ENCODE results near the gene RBM38. TPM values are rescaled to one million over a fixed set of nuclear protein-coding genes. Genes with fewer than 3 reads are reported as not detected.

The RBM38 gene
- total and polyA plus RNA-seq, 8 donors: 16.8 to 29.5 (median 19.9) TPM

DNA sequence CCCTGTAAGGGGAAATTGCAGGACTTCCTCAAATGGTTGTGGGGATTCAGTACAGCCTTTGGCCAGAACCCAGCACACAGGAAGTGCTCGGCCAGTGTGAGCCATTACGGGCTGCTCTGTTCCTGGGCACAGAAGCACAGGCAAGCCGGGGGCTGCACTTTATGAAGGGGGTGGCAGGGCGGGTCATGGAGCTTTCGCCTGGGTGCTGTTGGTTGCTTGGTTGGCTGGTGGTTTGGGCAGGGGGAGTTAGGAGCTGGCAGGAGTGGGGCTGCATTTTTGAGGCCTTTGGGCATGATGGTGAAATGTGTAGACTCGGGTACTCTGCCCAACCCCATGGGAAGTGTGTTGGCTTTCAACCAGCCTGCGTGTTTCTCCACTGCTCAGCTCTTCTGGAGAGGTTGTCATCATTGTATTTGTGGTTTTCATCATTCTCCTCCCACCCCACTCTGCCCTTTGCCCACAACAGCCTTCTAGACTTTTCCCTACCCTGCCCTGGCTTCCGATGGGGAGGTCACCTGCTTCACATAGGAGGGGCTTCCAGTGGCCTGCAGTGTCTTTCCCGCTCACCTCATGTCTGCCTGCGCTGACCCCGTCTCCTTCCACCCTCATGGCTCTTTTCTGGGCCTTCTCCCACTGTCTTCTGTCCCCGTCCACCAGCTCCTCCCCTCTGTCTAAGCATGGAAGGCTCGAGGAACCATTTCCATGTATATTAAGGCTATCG is 16.1 kb upstream of the RBM38 start:
- no peak for TF ChIP-seq CTCF (IDR thresholded peaks at IDR 0.05)
- peak; percentile 84 for ATAC-seq
- peak in 2 of 4 donors; percentile 80 to 86 for DNase-seq
- intact Hi-C loops (cut with DNase I): no loop called here
- Histone ChIP-seq H3K4me3 (peak overlapping the region in 1 of 2 donors; percentile 37), H3K27ac (peak overlapping the region; percentile 19 to 87), H3K27me3 (no peaks in the 10 kb centered on the region), H3K4me1 (peaks cover 0 to 28% of the 10 kb centered on the region in 2 donors), H3K9me3 (no peaks in the 10 kb centered on the region), H3K36me3 (peaks cover 0 to 95% of the 10 kb centered on the region in 2 donors)

- no peaks in the 10 kb centered on the region for H3K9me3 ChIP-seq
- peak in 1 of 4 donors; percentile 61 for DNase-seq
- no peak for TF ChIP-seq CTCF (IDR thresholded peaks at IDR 0.05)
- peak; percentile 38 for ATAC-seq
- intact Hi-C loops (cut with DNase I): no loop called here
- H3K27ac ChIP-seq: peak overlapping the region; percentile 19 to 87
- H3K36me3 ChIP-seq: peaks cover 0 to 95% of the 10 kb centered on the region in 2 donors
- H3K4me3 ChIP-seq: peak overlapping the region in 1 of 2 donors; percentile 37
- no peaks in the 10 kb centered on the region for H3K27me3 ChIP-seq
- H3K4me1 ChIP-seq: peaks cover 0 to 28% of the 10 kb centered on the region in 2 donors
Measured at GRCh38 chr20:57375652-57376230, 15.5 kb upstream of the RBM38 start.

GRCh38 chr20:57377350-57377749 is 13.8 kb upstream of the RBM38 start:
- no peaks in the 10 kb centered on the region for H3K27me3 ChIP-seq
- DNase-seq: peak in 1 of 4 donors; percentile 29
- no peak for ATAC-seq
- H3K4me3 ChIP-seq: no peak overlapping the region
- H3K36me3 ChIP-seq: peaks cover 0 to 80% of the 10 kb centered on the region in 2 donors
- intact Hi-C loops (cut with DNase I): no loop called here
- H3K27ac ChIP-seq: no peak overlapping the region
- H3K4me1 ChIP-seq: peaks cover 0 to 32% of the 10 kb centered on the region in 2 donors
- H3K9me3 ChIP-seq: no peaks in the 10 kb centered on the region
- no peak for TF ChIP-seq CTCF (IDR thresholded peaks at IDR 0.05)

- peak in 1 of 4 donors; percentile 48 for DNase-seq
Measured at GRCh38 chr20:57378107-57378506, 13.1 kb upstream of the RBM38 start.

More at GRCh38 chr20:57378107-57378506, 13.1 kb upstream of the RBM38 start:
- no peak overlapping the region for H3K27ac ChIP-seq
- no peaks in the 10 kb centered on the region for H3K9me3 ChIP-seq
- no peak overlapping the region for H3K4me3 ChIP-seq
- no peaks in the 10 kb centered on the region for H3K27me3 ChIP-seq
- peaks cover 0 to 73% of the 10 kb centered on the region in 2 donors for H3K36me3 ChIP-seq
- no peak for TF ChIP-seq CTCF (IDR thresholded peaks at IDR 0.05)
- intact Hi-C loops (cut with DNase I): no loop called here
- peaks cover 0 to 32% of the 10 kb centered on the region in 2 donors for H3K4me1 ChIP-seq
- no peak for ATAC-seq

Data from left lung (tissue), 10 donors.